ENCODE measurements around the gene MR1.
A peak's percentile ranks its signal among the peaks of the same experiment; 100 is the strongest.

Gene MR1

DNA sequence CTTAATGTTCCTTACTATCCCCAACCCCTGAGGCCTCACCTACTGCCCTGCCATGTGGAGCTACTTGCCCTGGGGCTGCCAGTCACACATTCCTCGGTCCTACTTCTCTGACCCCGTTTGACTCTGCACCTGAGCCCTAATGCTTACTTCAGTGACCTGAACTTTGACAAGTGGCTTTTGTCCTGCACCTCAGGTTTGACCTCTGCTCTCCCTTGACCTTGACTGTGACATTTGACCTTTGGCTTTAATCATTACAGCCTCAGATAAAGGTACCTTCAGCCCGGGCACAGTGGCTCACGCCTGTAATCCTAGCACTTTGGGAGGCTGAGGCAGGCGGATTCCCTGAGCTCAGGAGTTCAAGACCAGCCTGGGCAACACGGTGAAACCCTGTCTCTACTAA lies 22.8 kb downstream of the MR1 start:
- TF ChIP-seq BCL11B (tag by site-specific recombination; IDR thresholded peaks at IDR 0.05; ENCODE audit: low read depth) (peak; percentile 63; the same call in 1 of the 2 replicates), ZNF610 (tag by site-specific recombination; IDR thresholded peaks at IDR 0.05; ENCODE audit: borderline replicate concordance) (no peak)
- ChIA-PET CTCF (interaction anchor here (0.6 to 1.8 kb wide), 6 partner anchors 12 to 783 kb away, joined by 3 to 7 read pairs (median 3); no protein-coding TSS in a partner anchor), POLR2A (no interaction called here)
- Histone ChIP-seq H3K36me3 (ENCODE audit: control insufficient read depth in 2 of 2, insufficient read depth in 1 of 2, low read length in 2 of 2) (no peaks in the 10 kb centered on the region), H3K4me3 (ENCODE audit: low read depth, low read length) (no peak overlapping the region), H3K9me3 (ENCODE audit: control insufficient read depth, insufficient read depth, low read depth, low read length) (no peaks in the 10 kb centered on the region), H3K4me1 (ENCODE audit: control insufficient read depth, insufficient read depth, low read length) (no peaks in the 10 kb centered on the region), H3K27ac (ENCODE audit: extremely low read depth, low read depth, low read length) (no peak overlapping the region)

DNA sequence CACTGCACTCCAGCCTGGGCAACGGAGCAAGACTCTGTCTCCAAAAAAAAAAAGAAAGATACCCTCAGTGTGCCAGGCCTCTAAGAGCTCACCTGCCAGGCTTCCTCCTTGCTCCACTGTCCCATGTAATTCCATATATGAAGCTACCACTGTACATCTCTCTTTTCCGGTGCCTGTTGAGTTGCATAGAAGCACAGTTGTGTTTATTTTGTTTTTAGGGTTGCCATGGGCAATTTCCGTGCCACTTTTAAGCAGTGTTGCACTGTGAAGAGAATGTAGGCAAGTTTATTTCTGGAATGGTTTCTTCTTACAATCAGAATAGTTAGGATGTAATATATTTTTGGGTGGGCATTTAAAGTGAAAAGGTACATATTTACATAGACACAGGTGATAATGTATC lies 23.3 kb downstream of the MR1 start:
- Histone ChIP-seq H3K4me1 (ENCODE audit: control insufficient read depth, insufficient read depth, low read length) (no peaks in the 10 kb centered on the region), H3K36me3 (ENCODE audit: control insufficient read depth in 2 of 2, insufficient read depth in 1 of 2, low read length in 2 of 2) (no peaks in the 10 kb centered on the region), H3K27ac (ENCODE audit: extremely low read depth, low read depth, low read length) (no peak overlapping the region), H3K9me3 (ENCODE audit: control insufficient read depth, insufficient read depth, low read depth, low read length) (no peaks in the 10 kb centered on the region), H3K4me3 (ENCODE audit: low read depth, low read length) (no peak overlapping the region)
- ChIA-PET POLR2A (no interaction called here), CTCF (interaction anchor here (0.6 to 1.8 kb wide), 5 partner anchors 13 to 783 kb away, joined by 3 to 7 read pairs (median 3); no protein-coding TSS in a partner anchor)
- TF ChIP-seq ZNF239 (tag by site-specific recombination; IDR thresholded peaks at IDR 0.05): no peak
- no peak for TF ChIP-seq ZNF677 (tag by site-specific recombination; IDR thresholded peaks at IDR 0.05)
- TF ChIP-seq, protein P1, sequence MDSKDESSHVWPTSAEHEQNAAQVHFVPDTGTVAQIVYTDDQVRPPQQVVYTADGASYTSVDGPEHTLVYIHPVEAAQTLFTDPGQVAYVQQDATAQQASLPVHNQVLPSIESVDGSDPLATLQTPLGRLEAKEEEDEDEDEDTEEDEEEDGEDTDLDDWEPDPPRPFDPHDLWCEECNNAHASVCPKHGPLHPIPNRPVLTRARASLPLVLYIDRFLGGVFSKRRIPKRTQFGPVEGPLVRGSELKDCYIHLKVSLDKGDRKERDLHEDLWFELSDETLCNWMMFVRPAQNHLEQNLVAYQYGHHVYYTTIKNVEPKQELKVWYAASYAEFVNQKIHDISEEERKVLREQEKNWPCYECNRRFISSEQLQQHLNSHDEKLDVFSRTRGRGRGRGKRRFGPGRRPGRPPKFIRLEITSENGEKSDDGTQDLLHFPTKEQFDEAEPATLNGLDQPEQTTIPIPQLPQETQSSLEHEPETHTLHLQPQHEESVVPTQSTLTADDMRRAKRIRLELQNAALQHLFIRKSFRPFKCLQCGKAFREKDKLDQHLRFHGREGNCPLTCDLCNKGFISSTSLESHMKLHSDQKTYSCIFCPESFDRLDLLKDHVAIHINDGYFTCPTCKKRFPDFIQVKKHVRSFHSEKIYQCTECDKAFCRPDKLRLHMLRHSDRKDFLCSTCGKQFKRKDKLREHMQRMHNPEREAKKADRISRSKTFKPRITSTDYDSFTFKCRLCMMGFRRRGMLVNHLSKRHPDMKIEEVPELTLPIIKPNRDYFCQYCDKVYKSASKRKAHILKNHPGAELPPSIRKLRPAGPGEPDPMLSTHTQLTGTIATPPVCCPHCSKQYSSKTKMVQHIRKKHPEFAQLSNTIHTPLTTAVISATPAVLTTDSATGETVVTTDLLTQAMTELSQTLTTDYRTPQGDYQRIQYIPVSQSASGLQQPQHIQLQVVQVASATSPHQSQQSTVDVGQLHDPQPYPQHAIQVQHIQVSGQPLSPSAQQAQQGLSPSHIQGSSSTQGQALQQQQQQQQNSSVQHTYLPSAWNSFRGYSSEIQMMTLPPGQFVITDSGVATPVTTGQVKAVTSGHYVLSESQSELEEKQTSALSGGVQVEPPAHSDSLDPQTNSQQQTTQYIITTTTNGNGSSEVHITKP (tag by site-specific recombination; IDR thresholded peaks at IDR 0.05): no peak
- TF ChIP-seq ZNF37A (tag by site-specific recombination; IDR thresholded peaks at IDR 0.05): no peak
- no peak for TF ChIP-seq KLF1 (tag by site-specific recombination; IDR thresholded peaks at IDR 0.05)
- no peak for TF ChIP-seq ZSCAN30 (tag by site-specific recombination; IDR thresholded peaks at IDR 0.05)
- TF ChIP-seq ZNF155 (tag by site-specific recombination; IDR thresholded peaks at IDR 0.05): no peak
- no peak for TF ChIP-seq BCL11A (tag by site-specific recombination; IDR thresholded peaks at IDR 0.05; ENCODE audit: low read depth)
- no peak for TF ChIP-seq GFI1B (tag by site-specific recombination; IDR thresholded peaks at IDR 0.05)
- TF ChIP-seq KLF9 (tag by site-specific recombination; IDR thresholded peaks at IDR 0.05; ENCODE audit: low read depth): no peak

DNA sequence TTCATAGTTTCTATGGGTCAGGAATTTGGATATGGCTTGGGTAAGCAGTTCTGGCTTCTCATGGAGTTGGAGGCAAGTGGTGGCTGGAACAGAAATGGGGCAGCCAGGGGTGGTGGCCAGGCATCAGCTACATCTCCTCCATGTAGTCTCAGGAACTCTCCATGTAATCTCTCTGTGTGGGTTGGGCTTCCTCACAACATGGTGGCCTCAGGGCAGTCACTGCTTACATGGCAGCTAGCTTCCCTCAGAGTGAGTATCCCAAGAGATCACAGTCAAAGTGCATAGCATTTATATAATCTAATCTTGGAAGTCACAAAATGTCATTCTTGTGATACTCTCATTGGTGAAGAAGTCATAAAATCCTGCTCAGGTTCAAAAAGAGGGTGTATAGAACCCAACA lies 25.7 kb downstream of the MR1 start:
- Histone ChIP-seq H3K4me1 (ENCODE audit: control insufficient read depth, insufficient read depth, low read length) (no peaks in the 10 kb centered on the region), H3K36me3 (ENCODE audit: control insufficient read depth in 2 of 2, insufficient read depth in 1 of 2, low read length in 2 of 2) (no peaks in the 10 kb centered on the region), H3K27ac (ENCODE audit: extremely low read depth, low read depth, low read length) (no peak overlapping the region), H3K4me3 (ENCODE audit: low read depth, low read length) (no peak overlapping the region), H3K9me3 (ENCODE audit: control insufficient read depth, insufficient read depth, low read depth, low read length) (no peaks in the 10 kb centered on the region)
- POLR2A ChIA-PET: no interaction called here
- CTCF ChIA-PET: no interaction called here
- TF ChIP-seq IKZF3 (tag by site-specific recombination; IDR thresholded peaks at IDR 0.05) (no peak), ZNF621 (tag by site-specific recombination; IDR thresholded peaks at IDR 0.05) (no peak), RBAK (tag by site-specific recombination; IDR thresholded peaks at IDR 0.05) (no peak)
- TF ChIP-seq, protein P2, sequence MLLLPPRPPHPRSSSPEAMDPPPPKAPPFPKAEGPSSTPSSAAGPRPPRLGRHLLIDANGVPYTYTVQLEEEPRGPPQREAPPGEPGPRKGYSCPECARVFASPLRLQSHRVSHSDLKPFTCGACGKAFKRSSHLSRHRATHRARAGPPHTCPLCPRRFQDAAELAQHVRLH (tag by site-specific recombination; IDR thresholded peaks at IDR 0.05): no peak
- TF ChIP-seq, protein P3, sequence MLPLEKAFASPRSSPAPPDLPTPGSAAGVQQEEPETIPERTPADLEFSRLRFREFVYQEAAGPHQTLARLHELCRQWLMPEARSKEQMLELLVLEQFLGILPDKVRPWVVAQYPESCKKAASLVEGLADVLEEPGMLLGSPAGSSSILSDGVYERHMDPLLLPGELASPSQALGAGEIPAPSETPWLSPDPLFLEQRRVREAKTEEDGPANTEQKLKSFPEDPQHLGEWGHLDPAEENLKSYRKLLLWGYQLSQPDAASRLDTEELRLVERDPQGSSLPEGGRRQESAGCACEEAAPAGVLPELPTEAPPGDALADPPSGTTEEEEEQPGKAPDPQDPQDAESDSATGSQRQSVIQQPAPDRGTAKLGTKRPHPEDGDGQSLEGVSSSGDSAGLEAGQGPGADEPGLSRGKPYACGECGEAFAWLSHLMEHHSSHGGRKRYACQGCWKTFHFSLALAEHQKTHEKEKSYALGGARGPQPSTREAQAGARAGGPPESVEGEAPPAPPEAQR (tag by site-specific recombination; IDR thresholded peaks at IDR 0.05): no peak
- TF ChIP-seq, protein P4, sequence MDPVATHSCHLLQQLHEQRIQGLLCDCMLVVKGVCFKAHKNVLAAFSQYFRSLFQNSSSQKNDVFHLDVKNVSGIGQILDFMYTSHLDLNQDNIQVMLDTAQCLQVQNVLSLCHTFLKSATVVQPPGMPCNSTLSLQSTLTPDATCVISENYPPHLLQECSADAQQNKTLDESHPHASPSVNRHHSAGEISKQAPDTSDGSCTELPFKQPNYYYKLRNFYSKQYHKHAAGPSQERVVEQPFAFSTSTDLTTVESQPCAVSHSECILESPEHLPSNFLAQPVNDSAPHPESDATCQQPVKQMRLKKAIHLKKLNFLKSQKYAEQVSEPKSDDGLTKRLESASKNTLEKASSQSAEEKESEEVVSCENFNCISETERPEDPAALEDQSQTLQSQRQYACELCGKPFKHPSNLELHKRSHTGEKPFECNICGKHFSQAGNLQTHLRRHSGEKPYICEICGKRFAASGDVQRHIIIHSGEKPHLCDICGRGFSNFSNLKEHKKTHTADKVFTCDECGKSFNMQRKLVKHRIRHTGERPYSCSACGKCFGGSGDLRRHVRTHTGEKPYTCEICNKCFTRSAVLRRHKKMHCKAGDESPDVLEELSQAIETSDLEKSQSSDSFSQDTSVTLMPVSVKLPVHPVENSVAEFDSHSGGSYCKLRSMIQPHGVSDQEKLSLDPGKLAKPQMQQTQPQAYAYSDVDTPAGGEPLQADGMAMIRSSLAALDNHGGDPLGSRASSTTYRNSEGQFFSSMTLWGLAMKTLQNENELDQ (tag by site-specific recombination; IDR thresholded peaks at IDR 0.05; ENCODE audit: low read depth): no peak
- TF ChIP-seq, protein P5, sequence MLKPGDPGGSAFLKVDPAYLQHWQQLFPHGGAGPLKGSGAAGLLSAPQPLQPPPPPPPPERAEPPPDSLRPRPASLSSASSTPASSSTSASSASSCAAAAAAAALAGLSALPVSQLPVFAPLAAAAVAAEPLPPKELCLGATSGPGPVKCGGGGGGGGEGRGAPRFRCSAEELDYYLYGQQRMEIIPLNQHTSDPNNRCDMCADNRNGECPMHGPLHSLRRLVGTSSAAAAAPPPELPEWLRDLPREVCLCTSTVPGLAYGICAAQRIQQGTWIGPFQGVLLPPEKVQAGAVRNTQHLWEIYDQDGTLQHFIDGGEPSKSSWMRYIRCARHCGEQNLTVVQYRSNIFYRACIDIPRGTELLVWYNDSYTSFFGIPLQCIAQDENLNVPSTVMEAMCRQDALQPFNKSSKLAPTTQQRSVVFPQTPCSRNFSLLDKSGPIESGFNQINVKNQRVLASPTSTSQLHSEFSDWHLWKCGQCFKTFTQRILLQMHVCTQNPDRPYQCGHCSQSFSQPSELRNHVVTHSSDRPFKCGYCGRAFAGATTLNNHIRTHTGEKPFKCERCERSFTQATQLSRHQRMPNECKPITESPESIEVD (tag by site-specific recombination; IDR thresholded peaks at IDR 0.05): no peak

Measured in HEK293 (cell line).